Keratinocyte (primary cell): Measurements from ENCODE around the gene SHC1. TPM values are rescaled to one million over a fixed set of nuclear protein-coding genes. Genes with fewer than 3 reads are reported as not detected.

Experiments used
- DNase-seq: peaks from one replicate; pipeline ENCODE4 v3.0.0-alpha.2; 2011; ENCODE audit warnings: low read depth, missing footprints, low spot score
- FAIRE-seq: peaks from 2 replicates; lab custom pipeline; 2011; peaks lifted over from hg19 to GRCh38; lab: Jason Lieb, UNC
- H2AFZ ChIP-seq: 2 replicates; pipeline ENCODE4 v1.6.0; 2012; ENCODE audit warnings: low read length, control low read depth, inconsistent platforms; ENCODE audit not compliant: control insufficient read depth
- H3K27ac ChIP-seq: 2 replicates; pipeline ENCODE4 v1.5.1; 2011; ENCODE audit warnings: low read length; ENCODE audit not compliant: control insufficient read depth, insufficient read depth
- H3K27me3 ChIP-seq: 3 replicates; pipeline ENCODE4 v1.6.0; 2011; ENCODE audit warnings: low read length; ENCODE audit not compliant: control insufficient read depth, insufficient read depth; ENCODE audit errors: extremely low read depth
- H3K36me3 ChIP-seq, 2 experiments: 2 replicates in 1 of 2; 3 replicates in 1 of 2; pipeline ENCODE4 v1.5.1; 2011; ENCODE audit warnings: low read length in 2 of 2, mild to moderate bottlenecking in 1 of 2; ENCODE audit not compliant: control insufficient read depth in 2 of 2, insufficient read depth in 2 of 2; ENCODE audit errors: extremely low read depth in 1 of 2
- H3K4me1 ChIP-seq: 3 replicates; pipeline ENCODE4 v1.5.1; 2011; ENCODE audit warnings: low read length; ENCODE audit not compliant: control insufficient read depth, insufficient read depth; ENCODE audit errors: extremely low read depth
- H3K4me2 ChIP-seq: 3 replicates; pipeline ENCODE4 v1.6.0; 2011; ENCODE audit warnings: low read depth, low read length; ENCODE audit not compliant: control insufficient read depth, insufficient read depth; ENCODE audit errors: extremely low read depth
- H3K4me3 ChIP-seq, 3 experiments: fragments of 200-600 bp in 1 of 3; sonication (generic) in 1 of 3; 2 replicates in 2 of 3; 3 replicates in 1 of 3; pipeline ENCODE4 v1.5.1; 2011 to 2016; ENCODE audit warnings: low read length in 3 of 3, mild to moderate bottlenecking in 3 of 3, control low read depth in 2 of 3, inconsistent platforms in 1 of 3, low read depth in 1 of 3, mixed read lengths in 1 of 3, mixed run types in 1 of 3, moderate library complexity in 1 of 3; ENCODE audit not compliant: control insufficient read depth in 2 of 3, insufficient read depth in 2 of 3; ENCODE audit errors: extremely low read depth in 1 of 3
- H3K79me2 ChIP-seq: 2 replicates; pipeline ENCODE4 v1.6.0; 2012; ENCODE audit warnings: low read length; ENCODE audit not compliant: control insufficient read depth, insufficient read depth
- H3K9ac ChIP-seq: 3 replicates; pipeline ENCODE4 v1.6.0; 2011; ENCODE audit warnings: low read length; ENCODE audit not compliant: control insufficient read depth, insufficient read depth; ENCODE audit errors: extremely low read depth
- H3K9me1 ChIP-seq: 3 replicates; pipeline ENCODE4 v1.6.0; 2011; ENCODE audit warnings: low read length; ENCODE audit not compliant: control insufficient read depth, insufficient read depth; ENCODE audit errors: extremely low read depth
- H3K9me3 ChIP-seq: 2 replicates; pipeline ENCODE4 v1.5.1; 2012; ENCODE audit warnings: low read depth, low read length; ENCODE audit not compliant: control insufficient read depth
- H4K20me1 ChIP-seq: 3 replicates; pipeline ENCODE4 v1.6.0; 2011; ENCODE audit warnings: low read length; ENCODE audit not compliant: control insufficient read depth, insufficient read depth; ENCODE audit errors: extremely low read depth
- EZH2 ChIP-seq: IDR thresholded peaks from one replicate; pipeline ENCODE4 v1.6.1; 2012; ENCODE audit warnings: inconsistent platforms, mild to moderate bottlenecking, low read length, moderate library complexity
- dilution Hi-C: fragments of 300-500 bp; cut with MboI; formaldehyde crosslinking; loops from one replicate; pipeline ENCODE4 v1.7.0; 2020; ENCODE audit warnings: low sequenced_read_pairs; ENCODE audit not compliant: extremely low pct_ligation_motif_present
- polyA plus RNA-seq, 5 experiments: library from polyadenylated mRNA; depleted of rRNA in 3 of 5; stranded (reverse) in 3 of 5; stranded (forward) in 1 of 5; unstranded in 1 of 5; fragments of >200 nt; gene quantifications; 1 replicate in 1 of 5; 2 replicates in 3 of 5; 3 replicates in 1 of 5; pipeline versions ENCODE4 v1.2.1 to v1.2.3, GENCODE V29; 2011 to 2012; ENCODE audit warnings: missing spikeins in 2 of 5, low read depth in 1 of 5, low replicate concordance in 1 of 5
- TF ChIP-seq, protein P1 (sequence below), 3 experiments: IDR thresholded peaks in 1 of 3; conservative IDR thresholded peaks in 1 of 3; optimal IDR thresholded peaks in 1 of 3; 2 replicates in 2 of 3; 3 replicates in 1 of 3; pipeline versions ENCODE3 to v1.5.1; 2011; ENCODE audit warnings: low read length in 3 of 3, mild to moderate bottlenecking in 3 of 3, moderate library complexity in 2 of 3, control low read depth in 1 of 3, inconsistent platforms in 1 of 3; ENCODE audit not compliant: insufficient read depth in 2 of 3; ENCODE audit errors: extremely low read depth in 1 of 3

The SHC1 gene
- polyA plus RNA-seq, 1 donor (not counting 4 experiments of a cell fraction or from before 2014, with no cell fraction given): 245 TPM

DNA sequence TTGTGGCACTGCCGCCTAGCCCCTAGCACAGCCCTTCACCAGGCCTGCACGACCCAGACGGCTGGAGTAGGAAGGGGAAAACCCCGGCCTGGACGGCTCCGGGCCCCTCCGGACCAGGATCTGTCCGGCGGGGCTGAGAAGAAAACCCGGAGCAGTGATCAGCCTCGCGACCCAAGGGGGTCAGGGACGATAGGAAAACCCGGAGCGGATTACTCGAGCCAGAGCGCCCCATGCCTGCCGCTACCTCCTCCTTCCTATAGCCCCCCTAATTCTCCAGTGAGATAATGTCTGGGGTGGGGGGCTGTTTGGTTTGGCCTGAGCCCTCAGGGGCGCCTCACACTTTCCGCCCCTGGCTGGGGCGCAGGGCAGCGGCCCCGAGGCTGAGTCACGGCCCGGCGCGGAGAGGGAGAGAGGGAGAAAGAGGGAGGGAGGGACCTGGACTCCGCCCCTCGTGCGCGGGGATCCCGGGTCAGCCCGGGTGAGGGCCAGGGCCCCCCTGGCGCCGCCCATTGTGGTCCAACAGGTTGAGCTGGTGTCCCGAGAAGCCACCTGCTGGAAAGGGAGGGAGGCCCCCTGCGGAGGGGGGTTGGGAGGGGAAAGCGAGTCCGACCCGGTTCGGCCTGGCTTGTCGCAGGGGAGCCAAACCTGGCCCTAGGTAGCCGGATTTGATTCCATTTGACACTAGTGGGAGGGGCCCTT is 30.3 kb upstream of the SHC1 start:
- Histone ChIP-seq H3K4me3 (peak overlapping the region; percentile 76 to 87 (median 83)), H3K79me2 (peaks cover 29% of the 10 kb centered on the region), H3K4me1 (peaks cover 30% of the 10 kb centered on the region), H2AFZ (peak overlapping the region; percentile 17), H3K36me3 (no peaks in the 10 kb centered on the region), H3K27me3 (no peaks in the 10 kb centered on the region), H4K20me1 (no peaks in the 10 kb centered on the region), H3K27ac (peak overlapping the region; percentile 72), H3K9me1 (no peaks in the 10 kb centered on the region), H3K9ac (peak overlapping the region; percentile 75), H3K4me2 (peak overlapping the region; percentile 87), H3K9me3 (no peaks in the 10 kb centered on the region)
- FAIRE-seq (no peak), DNase-seq (no peak)
- dilution Hi-C loops: no loop called here
- TF ChIP-seq EZH2: no peak
- TF ChIP-seq, protein P1, sequence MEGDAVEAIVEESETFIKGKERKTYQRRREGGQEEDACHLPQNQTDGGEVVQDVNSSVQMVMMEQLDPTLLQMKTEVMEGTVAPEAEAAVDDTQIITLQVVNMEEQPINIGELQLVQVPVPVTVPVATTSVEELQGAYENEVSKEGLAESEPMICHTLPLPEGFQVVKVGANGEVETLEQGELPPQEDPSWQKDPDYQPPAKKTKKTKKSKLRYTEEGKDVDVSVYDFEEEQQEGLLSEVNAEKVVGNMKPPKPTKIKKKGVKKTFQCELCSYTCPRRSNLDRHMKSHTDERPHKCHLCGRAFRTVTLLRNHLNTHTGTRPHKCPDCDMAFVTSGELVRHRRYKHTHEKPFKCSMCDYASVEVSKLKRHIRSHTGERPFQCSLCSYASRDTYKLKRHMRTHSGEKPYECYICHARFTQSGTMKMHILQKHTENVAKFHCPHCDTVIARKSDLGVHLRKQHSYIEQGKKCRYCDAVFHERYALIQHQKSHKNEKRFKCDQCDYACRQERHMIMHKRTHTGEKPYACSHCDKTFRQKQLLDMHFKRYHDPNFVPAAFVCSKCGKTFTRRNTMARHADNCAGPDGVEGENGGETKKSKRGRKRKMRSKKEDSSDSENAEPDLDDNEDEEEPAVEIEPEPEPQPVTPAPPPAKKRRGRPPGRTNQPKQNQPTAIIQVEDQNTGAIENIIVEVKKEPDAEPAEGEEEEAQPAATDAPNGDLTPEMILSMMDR (optimal IDR thresholded peaks at IDR 0.05 in 1 of 3, IDR thresholded peaks at IDR 0.05 in 1 of 3, conservative IDR thresholded peaks at IDR 0.05 in 1 of 3; ENCODE audit: extremely low read depth in 1 of 3, insufficient read depth in 2 of 3, low read length in 3 of 3): no peak

DNA sequence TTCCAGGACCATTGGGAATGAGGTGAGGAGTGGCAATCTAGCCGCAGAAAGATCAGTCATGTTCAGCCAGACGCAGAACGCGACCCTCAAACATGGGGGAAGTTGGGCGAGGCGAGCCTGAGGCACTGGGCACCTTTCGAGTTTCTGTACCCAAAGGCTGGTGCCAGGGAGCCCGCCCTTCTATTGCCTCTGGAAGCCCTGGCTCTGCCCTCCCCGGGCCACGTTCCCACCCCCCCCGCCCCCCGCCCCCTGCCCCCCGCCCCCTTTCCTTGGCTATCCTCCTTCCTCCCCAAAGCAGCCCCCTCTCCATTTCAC is 29.8 kb upstream of the SHC1 start:
- peaks cover 24% of the 10 kb centered on the region for H3K79me2 ChIP-seq
- no peak overlapping the region for H2AFZ ChIP-seq

More for the DNA sequence above, 29.8 kb upstream of the SHC1 start:
- H3K27ac ChIP-seq: peak overlapping the region; percentile 72
- no peaks in the 10 kb centered on the region for H3K27me3 ChIP-seq
- dilution Hi-C loops: no loop called here
- H3K4me1 ChIP-seq: peaks cover 25% of the 10 kb centered on the region
- H3K9me1 ChIP-seq: no peaks in the 10 kb centered on the region
- H3K4me3 ChIP-seq: peak overlapping the region; percentile 76 to 87 (median 83)
- TF ChIP-seq, protein P1 (optimal IDR thresholded peaks at IDR 0.05 in 1 of 3, IDR thresholded peaks at IDR 0.05 in 1 of 3, conservative IDR thresholded peaks at IDR 0.05 in 1 of 3; ENCODE audit: extremely low read depth in 1 of 3, insufficient read depth in 2 of 3, low read length in 3 of 3): no peak
- TF ChIP-seq EZH2: no peak
- peak overlapping the region; percentile 75 for H3K9ac ChIP-seq
- no peak for FAIRE-seq
- H3K4me2 ChIP-seq: peak overlapping the region; percentile 87
- DNase-seq: no peak
- H3K36me3 ChIP-seq: no peaks in the 10 kb centered on the region
- H4K20me1 ChIP-seq: no peaks in the 10 kb centered on the region
- no peaks in the 10 kb centered on the region for H3K9me3 ChIP-seq
